GM21723 (cell line): Measurements from ENCODE around the gene TMEM203.
A peak's percentile ranks its signal among the peaks of the same experiment; 100 is the strongest.

Experiments used
- ATAC-seq: cut with Tn5 transposase; IDR thresholded peaks from one replicate; pipeline ENCODE4 v1.9.1; 2021; ENCODE audit warnings: mild to moderate bottlenecking, moderate library complexity; ENCODE audit not compliant: unreplicated experiment

Gene TMEM203

DNA sequence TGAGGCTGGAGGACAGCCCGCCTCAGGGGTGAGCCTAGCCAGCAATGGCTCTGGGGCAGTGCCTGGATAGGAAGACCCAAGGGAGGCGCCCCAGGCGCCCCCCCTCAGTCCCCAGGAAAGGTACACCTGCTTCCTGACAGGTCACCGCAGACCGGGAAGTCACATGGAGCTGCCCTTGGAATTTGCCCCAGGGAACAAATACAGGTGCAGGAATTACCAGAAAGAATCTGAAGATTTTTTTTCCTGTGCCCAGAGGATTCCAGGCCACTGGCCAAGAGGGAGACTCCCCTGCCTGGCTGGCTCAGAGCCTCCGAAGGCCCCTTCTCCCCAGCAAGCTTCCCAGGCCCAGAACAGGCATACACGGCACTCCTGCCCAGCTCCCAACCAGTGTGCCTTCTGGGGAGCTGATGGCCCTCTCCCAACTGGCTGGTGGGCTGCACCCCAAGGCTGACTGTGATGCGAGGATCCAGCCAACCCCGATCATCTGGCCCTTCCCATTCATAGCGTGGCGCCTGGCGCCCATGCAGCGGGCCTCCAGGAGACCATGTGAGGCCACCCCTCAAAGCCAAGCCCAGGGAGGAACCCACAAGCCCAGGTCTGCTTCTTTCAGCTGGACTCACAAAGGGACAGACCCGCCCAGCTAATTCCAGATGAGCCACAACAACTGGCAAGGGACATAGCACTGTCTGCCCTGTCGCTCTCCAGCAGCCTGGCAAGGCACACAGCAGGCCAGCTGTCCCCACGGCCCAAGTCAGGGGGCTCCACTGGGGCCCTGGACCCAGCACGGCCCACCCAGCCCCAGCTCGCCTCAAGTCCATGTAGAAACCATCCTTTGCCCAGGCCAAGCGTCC, 7.2 kb downstream of the TMEM203 start:
- ATAC-seq, result no peak

GRCh38 chr9:137195525-137196220, 9.8 kb downstream of the TMEM203 start:
- ATAC-seq, result no peak

- no peak for ATAC-seq
These were observed 10.5 kb downstream of the TMEM203 start for GRCh38 chr9:137194909-137195308.

GRCh38 chr9:137194388-137194787, 11.1 kb downstream of the TMEM203 start:
- ATAC-seq, result no peak

- no peak for ATAC-seq
These were observed 11.7 kb downstream of the TMEM203 start for GRCh38 chr9:137193771-137194170.

DNA sequence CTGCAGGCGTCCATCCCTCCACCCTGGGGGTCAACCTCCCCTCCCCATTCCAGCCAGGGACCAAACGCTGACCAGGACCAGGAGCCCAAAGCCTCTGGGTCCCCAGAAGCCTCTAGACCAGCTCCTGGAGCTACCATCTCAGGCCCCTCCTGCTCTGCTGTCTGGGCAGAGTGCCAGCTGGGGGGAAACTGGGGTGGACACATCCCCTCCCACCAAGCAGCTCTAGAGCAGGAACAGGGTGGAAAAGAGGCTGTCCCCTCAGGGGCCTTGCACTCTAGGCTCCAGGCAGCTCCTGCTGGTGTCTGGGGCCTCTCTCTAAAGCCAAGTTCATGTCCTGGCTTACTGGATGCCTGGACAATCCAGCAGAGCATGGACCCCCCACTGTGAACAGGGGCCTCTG, 12.6 kb downstream of the TMEM203 start:
- ATAC-seq, result no peak

DNA sequence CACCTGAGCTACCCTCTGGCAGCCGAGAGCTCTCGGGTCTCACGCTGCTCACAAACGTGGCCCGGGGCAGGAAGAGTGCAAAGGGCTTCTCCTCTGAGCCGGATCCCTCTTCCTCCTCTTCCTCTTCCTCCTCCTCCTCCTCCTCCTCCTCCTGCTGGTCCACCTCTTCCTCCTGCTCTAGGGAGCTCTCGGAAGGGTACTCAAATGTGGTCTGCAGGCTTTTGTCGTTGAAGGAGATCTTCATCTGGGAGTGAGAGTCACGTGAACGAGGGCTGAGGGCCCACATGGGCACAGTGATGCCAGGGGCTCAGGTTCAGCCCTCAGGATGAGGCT, 13.0 kb downstream of the TMEM203 start:
- ATAC-seq, result no peak

- no peak for ATAC-seq
These were observed 13.6 kb downstream of the TMEM203 start for GRCh38 chr9:137191691-137192447.

- no peak for ATAC-seq
These were observed 14.2 kb downstream of the TMEM203 start for GRCh38 chr9:137191245-137191644.

DNA sequence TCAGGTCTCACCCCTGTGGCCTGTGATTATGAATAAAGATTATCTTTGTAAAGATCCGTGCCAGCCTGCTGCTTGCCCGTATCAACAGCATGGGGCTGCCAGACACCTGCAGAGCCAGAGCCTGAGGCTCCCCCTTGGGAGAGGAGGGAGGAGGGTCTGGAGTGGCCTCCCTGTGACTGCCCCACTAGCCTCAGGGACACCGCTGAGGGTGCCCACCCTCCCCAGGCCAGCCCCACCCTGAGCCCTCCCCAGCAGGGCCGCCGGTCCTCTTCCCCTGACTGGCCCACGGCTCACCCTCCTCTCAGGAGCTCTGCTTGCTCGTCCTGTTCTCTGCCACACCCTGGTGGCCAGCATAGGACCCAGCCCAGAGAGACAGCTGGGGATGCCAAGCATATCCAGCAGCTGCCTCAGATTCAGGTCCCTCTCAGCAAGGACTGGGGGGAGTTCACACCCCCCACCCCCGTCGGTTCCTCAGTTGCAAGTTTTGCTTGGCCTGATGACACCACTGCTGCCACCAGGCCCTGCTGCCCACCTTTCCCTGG, 15.1 kb downstream of the TMEM203 start:
- ATAC-seq, result no peak

DNA sequence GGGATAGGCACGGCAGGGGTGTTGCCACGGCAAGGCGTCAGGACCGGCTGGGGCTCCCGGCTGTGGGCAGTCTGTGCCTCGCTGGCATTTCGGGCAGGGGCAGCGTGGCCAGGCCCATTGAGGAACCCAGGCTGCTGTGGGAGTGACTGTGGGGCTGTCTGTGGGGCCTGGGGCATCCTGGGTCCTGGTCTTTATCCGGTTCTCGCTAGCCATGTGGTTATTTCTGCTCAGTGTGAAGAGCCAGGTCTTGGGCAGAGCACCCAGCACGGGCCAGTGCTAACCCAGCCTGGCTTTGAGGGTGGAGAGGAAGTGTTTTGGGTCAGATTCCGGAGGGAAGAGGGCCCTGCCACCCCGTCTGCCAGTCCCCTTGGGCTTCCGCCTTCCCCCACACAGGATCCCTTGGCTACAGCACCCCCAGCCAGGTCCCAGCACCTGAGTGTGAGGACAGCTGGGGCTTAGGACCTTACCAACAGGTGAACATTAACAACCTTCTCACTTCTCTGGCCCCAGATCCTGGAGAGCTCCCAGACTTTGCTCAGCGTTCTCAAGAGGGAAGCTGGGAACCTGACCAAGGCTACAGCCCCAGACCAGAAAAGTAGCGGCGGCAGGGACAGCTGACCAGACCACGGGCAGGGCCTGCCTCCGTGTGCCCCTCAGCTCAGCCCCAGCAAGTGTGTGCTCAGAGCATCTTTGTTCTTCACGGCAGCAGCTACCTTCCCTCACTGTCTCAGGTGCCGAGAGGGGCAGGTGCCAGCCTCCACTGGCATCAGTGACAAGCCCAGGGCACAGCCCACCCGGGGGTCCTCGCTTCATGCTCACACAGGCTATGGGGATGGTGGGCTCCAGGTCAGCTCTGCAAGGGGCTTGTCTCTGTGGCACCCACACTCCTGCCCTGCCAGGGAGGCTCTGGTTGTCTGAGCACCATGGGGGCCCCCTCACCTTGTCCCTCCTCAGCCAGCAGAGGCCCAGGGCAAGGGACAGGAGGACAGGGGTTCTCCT, 15.9 kb downstream of the TMEM203 start:
- no peak for ATAC-seq

DNA sequence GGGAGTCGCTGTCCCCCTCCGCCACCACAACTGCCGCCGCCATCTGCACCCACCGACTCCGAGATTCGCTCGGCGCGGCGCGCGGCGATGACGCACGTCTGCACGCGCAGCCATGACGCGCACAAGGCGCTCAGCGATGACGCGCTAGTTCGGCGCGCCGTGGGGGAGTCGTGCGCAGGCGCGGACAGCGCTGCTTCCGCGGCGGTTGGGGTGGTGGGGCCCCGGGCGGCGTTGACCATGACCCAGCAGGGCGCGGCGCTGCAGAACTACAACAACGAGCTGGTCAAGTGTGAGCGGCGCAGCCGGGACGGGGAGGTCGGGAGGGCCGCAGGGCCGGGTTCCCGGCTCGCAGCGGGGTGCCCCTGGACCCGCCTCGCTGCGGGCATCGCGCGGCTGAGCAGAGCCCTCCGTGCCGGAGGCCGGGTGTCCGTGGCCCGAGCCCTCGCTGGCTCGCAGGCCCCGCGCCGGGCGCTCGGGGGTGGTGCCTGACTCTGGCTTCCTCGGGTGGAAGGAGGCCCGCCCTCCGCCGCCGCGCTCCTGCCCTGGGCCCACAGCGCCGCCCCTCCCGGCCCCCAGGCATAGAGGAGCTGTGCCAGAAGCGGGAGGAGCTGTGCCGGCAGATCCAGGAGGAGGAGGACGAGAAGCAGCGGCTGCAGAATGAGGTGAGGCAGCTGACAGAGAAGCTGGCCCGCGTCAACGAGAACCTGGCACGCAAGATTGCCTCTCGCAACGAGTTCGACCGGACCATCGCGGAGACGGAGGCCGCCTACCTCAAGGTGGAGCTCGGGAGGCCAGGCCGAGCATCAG, 16.8 kb downstream of the TMEM203 start, which contains the start of the genes ANAPC2 and SSNA1:
TSS of gene ANAPC2 (minus strand) at position 71 of the 807 bp plus-strand sequence. CDS start at position 43, 28 bp downstream.
TSS of gene SSNA1 (plus strand) at position 187 of the 807 bp plus-strand sequence. CDS start at position 238, 51 bp downstream.
- ATAC-seq, result peak; percentile 72

- ATAC-seq, result no peak
These were observed 17.4 kb downstream of the TMEM203 start for GRCh38 chr9:137188086-137188489.

- ATAC-seq, result no peak
These were observed 18.1 kb downstream of the TMEM203 start for GRCh38 chr9:137187386-137187785.

GRCh38 chr9:137186385-137186784, 19.1 kb downstream of the TMEM203 start:
- no peak for ATAC-seq

DNA sequence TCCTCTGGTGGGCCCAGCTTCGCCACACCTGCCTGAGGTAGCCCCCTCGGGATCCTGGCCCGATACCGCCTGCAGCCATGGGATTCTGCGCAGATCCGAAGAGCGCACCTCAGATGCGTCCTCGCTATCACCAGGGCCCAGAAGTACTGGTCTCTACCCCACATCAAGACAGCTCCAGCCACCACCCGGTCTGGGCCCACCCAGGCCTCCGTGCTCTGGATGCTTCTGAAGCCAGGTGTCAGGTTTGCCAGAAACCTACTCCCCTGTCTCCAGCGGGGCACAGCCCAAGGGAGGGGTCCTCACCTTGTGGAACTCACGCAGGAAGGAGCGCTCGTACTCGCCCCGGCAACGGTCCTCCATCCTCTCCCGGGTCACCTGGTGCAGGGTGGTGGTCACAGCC, 19.5 kb downstream of the TMEM203 start:
- no peak for ATAC-seq

GRCh38 chr9:137184881-137185660, 20.4 kb downstream of the TMEM203 start:
- no peak for ATAC-seq

- no peak for ATAC-seq
These were observed 21.4 kb downstream of the TMEM203 start for GRCh38 chr9:137183980-137184595.
